ENCODE results near the gene ZBTB42.

DNA sequence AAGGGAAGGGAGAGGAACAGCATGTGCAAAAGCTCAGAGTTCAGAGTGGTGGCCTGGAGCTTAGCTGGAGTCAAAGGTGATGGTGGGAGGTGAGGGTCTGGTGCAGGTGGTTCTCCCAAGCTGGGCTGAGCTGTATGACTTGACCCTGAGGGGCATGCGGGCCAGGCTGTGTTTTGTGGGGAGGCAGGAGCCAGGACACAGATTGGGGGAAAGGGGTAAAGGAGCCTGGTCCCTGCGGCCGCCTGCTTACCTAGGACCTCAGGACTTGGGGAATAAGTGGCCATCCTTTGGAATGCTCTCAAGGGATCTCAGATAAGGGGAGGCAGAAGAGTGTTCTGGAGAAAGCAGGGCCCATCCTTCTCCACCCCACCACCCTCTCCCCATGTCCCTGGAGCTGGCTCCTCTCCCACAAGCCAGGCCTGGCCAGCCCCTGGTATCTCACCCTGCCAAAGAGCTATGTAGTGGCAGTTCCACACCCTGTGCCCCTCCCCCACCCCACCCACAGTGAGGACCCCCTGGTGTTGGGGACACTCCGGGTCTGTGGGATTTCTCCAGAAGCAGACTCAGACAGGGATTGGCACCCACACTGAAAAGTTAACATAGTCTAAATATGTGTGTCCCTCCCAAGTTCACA, 44.2 kb downstream of the ZBTB42 start:
- TF ChIP-seq CTCF (IDR thresholded peaks at IDR 0.05) (no peak), ESRRA (CRISPR knock-in tag; IDR thresholded peaks at IDR 0.05; ENCODE audit: borderline replicate concordance) (no peak), IRF1 (CRISPR knock-in tag; IDR thresholded peaks at IDR 0.05) (no peak), CREB1 (CRISPR knock-in tag; IDR thresholded peaks at IDR 0.05) (no peak), NR3C1 (CRISPR knock-in tag; conservative IDR thresholded peaks at IDR 0.05; ENCODE audit: low read depth) (no peak), TP53 (CRISPR knock-in tag; IDR thresholded peaks at IDR 0.05) (no peak)
- TF ChIP-seq, protein P1, sequence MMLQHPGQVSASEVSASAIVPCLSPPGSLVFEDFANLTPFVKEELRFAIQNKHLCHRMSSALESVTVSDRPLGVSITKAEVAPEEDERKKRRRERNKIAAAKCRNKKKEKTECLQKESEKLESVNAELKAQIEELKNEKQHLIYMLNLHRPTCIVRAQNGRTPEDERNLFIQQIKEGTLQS (CRISPR knock-in tag; conservative IDR thresholded peaks at IDR 0.05) = no peak
- TF ChIP-seq, protein P2, sequence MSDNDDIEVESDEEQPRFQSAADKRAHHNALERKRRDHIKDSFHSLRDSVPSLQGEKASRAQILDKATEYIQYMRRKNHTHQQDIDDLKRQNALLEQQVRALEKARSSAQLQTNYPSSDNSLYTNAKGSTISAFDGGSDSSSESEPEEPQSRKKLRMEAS (CRISPR knock-in tag; IDR thresholded peaks at IDR 0.05) = no peak
- TF ChIP-seq, protein P3, sequence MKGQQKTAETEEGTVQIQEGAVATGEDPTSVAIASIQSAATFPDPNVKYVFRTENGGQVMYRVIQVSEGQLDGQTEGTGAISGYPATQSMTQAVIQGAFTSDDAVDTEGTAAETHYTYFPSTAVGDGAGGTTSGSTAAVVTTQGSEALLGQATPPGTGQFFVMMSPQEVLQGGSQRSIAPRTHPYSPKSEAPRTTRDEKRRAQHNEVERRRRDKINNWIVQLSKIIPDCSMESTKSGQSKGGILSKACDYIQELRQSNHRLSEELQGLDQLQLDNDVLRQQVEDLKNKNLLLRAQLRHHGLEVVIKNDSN (CRISPR knock-in tag; IDR thresholded peaks at IDR 0.05) = no peak

All from WTC11 (cell line).